Measurements from ENCODE around the gene TXNRD1.
"Not testable (repeated sequence)": the region's sequence is repeated elsewhere in the genome, so short reads cannot be mapped to it uniquely, and the experiment has no call there.

TXNRD1 gene

DNA sequence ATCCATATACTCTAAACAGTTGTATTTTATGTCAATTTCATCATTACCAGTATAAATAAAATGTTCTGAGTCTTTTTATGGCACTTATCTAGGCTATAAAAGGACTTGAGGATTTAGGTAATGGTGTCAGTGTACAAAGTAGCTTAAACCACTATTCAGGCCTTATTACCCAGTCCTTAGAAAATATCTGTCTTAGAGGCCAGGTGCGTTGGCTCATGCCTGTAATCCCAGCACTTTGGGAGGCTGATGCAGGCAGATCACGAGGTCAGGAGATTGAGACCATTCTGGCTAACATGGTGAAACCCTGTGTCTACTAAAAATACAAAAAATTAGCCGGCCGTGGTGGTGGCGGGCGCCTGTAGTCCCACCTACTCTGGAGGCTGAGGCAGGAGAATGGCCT, 112.7 kb downstream of the TXNRD1 start:
- DNase-seq (ENCODE audit: low read depth) = not testable (repeated sequence)

DNA sequence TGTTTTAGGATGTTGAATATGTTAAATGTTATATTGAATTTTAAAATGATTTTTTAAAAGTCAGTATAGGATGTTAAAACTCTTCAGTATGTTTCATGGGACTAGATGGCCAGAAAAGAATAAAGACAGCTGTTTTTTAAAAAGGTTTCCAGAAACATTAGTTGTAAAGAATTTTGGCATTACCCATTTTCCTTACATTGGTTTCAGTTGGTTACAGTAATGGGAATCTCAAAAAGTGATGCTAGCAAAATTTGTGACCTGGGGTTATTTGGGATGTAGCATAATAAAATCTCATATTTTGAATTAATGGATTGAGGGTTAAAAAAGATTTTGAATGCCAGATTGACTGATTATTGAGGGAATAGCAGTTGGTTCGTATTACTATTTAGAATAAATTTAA, 113.2 kb downstream of the TXNRD1 start:
- DNase-seq (ENCODE audit: low read depth) = no peak

DNA sequence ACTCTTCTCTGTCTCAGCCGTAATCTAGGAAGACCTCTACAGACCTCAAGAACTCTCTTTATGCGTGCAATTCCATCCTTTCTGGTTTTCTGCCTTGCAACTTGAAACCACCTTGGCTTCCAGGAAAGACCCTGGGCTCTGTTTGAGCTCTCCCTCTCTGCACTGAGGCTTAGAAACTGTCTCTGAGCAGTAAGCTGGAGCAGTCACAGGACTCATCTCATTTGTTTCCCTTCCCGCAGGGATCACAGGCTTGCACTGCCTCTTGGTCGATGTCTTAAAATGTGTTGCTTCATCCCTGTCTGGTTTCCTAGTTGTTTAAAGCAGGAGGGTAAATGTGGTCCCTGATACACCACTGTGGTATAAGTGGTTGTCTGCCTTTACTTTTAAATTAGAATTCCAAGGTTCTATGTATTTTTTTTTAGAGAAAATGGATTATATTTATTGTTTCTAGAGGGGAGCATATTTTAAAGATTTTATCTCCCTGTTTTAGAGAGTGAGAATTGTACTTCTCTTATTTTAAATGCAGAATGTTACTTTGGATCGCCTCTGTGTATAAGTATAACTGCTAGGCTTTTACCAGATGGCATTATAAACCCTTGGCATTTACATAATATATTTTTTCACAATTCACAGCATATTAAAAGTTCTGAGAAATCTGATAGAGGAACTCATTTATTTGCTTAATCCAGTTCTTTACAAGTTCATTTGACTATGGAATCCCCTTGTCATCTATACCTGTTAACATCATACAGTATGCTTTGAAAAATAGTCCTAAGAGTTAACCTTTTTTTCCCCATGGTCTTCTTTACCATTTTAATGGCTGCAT, 114.3 kb downstream of the TXNRD1 start:
- no peak for DNase-seq (ENCODE audit: low read depth)

DNA sequence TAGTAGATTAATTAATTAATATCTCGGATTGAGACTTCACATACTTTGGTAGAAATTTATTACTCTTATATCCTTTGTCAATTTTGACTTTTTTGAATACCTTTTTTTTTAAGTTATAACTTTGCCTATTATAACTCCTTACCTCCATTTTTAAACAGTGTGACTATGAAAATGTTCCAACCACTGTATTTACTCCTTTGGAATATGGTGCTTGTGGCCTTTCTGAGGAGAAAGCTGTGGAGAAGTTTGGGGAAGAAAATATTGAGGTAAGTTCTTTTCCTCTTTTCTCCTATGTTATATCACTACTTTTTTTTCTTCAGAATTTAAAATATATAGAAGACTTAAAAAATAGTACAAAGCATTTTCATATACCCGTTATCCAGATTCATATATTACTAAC, 115.8 kb downstream of the TXNRD1 start:
- no peak for DNase-seq (ENCODE audit: low read depth)

DNA sequence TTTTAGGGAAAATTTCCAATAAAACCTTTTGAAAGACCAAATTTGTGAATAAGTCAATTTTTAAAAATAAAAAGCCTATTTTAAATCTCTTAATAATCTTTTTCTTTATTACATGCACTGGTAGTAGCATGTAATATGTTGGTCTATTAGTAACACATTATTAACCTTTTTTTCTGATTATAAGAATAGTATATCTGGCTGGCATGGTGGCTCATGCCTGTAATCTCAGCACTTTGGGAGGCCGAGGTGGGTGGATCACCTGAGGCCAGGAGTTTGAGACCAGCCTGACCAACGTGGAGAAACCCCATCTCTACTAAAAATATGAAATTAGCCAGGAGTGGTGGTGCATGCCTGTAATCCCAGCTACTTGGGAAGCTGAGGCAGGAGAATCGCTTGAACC, 116.7 kb downstream of the TXNRD1 start:
- DNase-seq (ENCODE audit: low read depth) = not testable (repeated sequence)

DNA sequence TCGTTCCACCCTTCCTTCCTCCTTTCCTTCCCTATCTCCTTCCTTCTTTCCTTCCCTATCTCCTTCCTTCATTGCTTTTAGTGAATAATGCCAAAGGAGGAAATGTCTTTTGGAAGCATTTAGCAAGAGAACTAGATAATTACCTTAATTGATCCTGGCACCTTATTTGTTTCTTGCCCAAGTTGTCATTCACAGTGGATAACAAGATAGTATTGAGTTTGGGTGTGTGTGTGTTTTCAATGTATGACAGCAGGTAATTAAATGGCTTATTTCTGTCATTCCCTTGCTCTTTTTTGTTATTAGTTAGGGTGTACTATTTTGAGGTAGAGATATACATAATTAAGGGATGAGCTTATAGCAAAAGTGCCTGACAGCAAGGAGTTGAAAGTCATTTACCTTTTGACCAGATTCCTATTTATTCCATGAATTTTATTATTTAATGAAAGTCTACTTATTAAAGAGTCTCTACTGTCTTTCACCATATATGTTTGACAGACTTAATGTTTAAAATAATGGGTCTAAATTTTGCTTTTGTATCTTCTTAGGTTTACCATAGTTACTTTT, 118.2 kb downstream of the TXNRD1 start:
- no peak for DNase-seq (ENCODE audit: low read depth)

DNA sequence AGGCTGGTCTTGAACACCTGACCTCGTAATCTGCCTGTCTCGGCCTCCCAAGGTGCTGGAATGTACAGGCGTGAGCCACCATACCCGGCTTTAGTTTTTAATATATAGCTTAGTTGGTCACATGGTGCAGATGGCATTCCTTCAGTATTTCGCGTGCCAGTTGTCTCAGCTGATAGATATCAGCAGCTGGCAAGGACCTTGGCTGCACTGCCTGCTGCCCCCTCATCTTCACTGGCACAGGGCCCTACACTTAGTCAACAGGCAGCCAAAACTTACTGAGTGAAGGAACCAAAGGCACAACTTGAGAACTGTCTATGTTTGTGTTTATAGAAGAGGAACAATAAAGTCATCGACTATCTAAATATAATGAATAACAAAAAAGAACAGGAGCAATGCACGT, 119.0 kb downstream of the TXNRD1 start:
- no peak for DNase-seq (ENCODE audit: low read depth)

DNA sequence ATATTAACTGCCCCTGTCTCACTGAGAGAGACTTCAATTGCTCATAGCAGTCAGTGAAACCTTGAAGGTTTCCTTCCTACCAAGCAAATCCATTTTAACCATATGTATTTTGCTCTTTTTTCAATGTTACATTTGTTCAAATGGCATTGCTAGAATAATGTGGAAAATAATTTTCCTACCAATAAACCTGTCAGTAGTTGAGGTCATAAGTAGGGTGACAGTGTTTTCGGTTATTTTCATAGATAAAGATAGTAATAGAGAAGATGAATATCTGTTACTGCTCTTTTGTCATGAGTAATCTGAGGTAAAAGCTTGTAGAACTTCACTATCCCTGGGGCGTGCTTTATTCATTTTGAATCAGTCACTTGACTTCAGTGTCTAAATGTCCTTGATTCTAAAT, 120.5 kb downstream of the TXNRD1 start:
- no peak for DNase-seq (ENCODE audit: low read depth)

DNA sequence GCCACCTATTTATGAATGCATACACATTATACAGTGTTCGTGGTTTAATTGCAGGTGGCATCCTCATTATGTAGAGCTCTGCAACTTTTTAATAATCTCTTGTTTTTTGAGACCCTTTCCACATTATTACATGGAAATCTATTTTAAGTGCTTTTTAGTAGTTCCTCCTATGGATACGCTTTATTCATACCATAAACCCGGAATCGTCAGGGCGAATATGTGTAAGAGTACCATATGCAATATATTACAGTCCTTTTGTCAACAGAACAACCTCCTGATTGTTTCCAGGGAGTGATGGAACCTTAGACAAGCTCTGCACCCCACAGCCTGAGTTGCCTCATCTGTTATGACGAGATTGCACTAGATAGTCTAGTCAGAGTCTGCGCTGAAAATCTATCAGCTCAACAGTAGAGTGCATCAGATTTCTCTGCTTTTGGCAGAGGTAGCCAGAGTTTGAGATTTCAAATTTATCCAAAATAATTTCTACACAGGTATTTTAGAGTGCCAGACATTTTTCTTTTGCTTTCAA, 121.5 kb downstream of the TXNRD1 start:
- no peak for DNase-seq (ENCODE audit: low read depth)

DNA sequence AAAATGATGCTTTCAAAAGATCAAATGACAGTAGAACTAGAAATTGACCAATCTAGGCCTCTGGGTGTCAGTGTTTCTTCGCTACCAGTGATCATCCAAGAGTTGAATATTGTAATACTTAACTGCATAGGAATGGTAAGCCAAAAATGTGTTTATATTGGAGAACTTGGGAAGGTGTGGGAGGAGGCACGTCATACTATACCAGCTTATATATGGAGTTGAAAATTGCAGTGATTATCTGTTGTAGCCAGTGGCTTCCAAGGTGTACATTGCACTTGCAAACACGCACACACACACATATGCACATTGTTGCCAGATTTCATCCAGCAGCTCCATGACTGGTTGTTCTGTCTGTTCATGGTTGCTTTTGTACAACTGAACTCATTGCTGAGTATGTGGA, 124.1 kb downstream of the TXNRD1 start:
- no peak for DNase-seq (ENCODE audit: low read depth)

DNA sequence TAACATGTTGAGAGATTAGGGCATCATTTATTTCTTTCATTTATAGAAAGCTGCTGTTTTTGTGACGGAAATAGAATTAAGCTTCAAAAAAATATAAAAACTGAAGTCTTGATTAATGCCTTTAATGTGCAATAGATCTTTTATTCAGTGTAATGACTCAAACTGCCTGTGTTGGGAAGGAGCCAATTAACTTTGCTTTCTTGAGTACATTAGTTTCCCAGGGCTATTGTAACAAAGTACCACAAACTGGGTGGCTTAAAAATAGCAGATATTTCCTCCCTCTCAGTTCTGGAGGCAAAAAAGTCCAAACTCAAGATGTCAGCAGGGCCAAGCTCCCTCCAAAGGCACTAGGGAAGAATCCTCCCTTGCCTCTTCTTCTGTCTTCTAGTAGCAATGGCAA, 124.6 kb downstream of the TXNRD1 start:
- no peak for DNase-seq (ENCODE audit: low read depth)

DNA sequence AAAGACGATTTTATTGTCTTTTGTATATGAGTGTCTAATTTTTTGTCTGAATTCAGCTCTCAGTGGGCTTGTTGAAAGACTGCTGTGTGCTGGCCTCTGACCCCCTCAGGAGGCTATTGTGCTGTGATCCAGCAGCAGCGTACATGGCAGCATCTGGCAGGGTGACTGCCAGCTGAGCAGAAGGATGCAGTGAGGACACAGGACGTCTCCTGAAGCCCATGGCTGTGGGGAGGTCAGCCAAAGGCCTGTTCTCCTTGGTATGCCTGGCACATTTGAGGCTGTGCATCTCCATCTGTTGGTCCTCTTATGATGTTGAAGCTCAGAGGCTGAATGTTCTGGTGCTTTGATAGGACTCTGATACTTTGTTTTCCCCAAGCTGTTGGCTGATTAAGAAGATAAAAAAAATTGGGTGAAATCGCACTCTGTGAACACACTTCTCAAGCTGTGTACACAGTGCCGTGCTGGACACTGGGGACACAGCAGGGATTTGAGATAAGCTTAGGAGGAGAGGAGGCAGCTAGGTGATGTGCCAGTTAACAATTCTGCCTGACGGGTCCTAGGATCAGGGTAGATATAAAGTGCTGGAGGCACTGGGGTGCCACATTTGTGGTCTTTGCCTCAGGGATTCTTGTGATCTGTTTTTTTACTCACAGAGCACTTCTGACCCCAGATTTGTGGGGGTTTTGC, 125.5 kb downstream of the TXNRD1 start:
- no peak for DNase-seq (ENCODE audit: low read depth)

DNA sequence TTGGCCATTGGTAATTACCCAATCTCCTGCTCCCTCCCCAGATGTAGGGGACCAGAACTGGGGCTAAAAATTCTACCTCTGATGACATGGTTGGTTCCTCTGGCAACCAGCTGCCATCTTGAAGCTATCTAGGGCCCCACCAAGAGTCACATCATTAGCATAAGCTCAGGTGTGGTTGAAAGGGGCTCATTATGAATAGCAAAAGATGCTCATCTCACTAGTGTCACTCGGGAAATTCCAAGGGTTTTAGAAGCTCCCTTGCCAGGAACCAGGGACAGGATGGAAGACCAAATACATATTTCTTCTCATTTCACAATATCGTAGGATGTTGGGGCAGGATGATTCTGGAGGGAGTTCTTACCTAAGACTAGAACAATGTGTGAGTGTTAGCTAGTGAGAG, 126.6 kb downstream of the TXNRD1 start:
- no peak for DNase-seq (ENCODE audit: low read depth)

DNA sequence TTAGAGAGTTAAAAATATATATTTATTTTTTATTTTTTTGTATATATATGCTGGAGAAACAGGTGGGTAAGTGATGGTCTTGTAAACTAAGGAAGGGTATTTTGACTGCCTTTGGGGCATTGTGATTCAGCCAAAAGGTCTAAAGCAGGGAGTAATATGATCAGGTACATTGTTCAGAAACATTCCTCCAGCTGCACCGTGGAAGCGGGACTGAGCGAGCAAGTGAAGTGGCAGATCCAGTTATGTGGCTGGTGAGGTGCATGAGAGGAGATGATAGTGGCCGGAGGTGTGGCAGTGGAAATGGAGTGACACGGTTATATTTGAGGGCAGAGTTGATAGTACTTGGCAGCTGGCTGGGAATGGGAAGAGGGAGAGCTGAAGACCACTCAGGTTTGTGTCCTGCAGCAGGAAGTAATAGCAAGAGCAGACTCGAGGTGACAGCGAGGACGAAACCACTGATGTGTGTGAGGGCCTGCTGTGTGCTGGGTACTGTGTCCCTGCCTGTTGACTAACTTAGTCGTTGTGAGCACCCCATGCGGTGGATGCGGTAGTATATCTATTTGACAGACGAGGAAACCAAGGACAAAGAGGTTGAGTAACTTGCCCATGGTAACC, 127.2 kb downstream of the TXNRD1 start:
- no peak for DNase-seq (ENCODE audit: low read depth)

DNA sequence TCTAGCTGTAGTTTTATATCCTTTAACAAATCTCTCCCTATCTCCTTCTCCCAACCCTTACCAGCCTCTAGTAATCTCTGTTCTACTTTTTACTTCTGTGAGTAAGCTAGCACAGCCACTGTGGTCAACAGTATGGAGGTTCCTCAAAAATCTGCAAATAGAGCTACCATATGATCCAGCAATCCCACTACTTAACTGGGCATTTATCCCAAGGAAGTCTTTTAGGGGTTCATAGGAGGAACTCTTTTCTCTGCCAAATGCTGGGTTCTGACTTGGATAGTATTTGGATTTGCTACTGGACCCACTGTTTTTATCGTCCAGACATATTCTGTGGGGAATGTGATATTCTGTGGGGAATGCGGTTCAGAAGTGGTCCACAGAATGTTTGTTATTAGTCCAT, 129.1 kb downstream of the TXNRD1 start:
- no peak for DNase-seq (ENCODE audit: low read depth)

DNA sequence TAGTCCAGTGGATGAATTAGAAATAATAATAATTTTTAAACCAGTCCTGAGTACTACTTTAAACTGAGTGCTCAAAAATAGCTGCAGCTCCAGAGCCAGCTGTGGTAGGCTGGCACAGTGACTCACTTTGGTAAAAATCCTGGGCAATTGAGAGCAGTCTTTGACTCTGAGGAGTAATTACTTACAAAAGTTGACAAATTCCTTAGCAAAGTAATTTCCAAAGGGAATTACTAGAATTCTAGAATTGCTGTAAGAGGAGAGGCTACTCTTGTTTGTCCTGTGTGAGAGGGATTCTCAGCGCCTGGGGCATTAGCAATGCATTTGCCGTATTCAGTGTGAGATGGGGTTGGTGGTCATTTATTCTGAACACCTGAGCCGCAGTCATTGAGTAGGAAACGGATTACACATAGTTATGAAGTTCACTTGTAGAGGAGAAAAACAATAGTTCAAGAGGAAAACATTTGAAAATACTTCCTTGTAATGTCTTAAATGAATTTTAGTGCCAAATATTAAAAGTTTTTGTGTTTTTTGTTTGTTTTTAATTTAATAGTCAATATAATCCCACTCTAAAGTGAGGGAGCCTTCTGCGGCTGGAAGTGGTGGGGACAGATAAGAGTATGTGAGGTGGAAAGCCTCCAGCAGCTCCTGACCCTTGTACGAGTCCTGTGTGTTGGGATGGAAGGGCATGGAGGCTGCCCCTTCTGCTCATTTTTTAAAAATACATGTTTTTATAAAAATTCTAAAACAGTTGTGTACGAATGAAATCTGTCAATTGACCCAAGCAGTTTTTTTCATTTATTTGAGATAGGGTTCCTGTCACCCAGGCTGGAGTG, 129.9 kb downstream of the TXNRD1 start:
- no peak for DNase-seq (ENCODE audit: low read depth)

DNA sequence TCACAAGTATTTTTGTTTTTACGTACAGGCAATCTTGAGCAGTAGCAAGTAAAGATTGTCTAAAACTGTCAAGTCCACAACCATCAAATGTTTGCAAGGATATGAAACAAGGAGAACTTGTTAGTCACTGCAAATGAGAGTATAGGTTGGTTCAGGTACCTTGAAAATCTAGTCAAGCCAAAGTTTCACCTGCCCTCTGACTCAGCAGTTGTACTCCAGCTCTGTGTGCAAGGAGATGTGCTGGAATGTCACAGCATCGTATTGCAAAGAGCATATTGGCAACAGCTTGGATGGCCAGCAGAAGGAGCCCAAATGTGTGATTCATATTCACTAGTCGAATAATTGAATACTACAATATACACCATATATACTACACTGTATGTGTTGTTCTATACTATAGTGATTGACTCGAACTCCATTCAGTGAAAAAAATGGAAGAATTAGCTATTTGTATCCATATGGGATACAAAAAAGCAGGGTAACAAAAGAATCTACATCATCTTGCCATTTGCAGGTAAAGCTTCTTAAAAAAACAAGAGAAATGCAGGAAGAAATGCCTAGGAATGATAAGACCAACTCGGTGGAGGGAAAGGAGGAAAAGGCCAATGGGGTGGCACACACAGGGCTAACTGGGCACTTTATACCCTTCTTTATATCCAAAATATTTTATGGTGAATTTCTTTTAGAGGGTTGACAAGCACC, 131.9 kb downstream of the TXNRD1 start:
- DNase-seq (ENCODE audit: low read depth) = no peak

DNA sequence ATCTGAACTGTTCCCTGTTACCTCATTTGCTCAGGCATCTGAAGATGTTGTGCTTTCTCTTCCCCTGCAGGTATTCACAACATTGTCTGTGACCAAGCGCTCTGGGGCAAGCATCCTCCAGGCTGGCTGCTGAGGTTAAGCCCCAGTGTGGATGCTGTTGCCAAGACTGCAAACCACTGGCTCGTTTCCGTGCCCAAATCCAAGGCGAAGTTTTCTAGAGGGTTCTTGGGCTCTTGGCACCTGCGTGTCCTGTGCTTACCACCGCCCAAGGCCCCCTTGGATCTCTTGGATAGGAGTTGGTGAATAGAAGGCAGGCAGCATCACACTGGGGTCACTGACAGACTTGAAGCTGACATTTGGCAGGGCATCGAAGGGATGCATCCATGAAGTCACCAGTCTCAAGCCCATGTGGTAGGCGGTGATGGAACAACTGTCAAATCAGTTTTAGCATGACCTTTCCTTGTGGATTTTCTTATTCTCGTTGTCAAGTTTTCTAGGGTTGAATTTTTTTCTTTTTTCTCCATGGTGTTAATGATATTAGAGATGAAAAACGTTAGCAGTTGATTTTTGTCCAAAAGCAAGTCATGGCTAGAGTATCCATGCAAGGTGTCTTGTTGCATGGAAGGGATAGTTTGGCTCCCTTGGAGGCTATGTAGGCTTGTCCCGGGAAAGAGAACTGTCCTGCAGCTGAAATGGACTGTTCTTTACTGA, 132.9 kb downstream of the TXNRD1 start:
- no peak for DNase-seq (ENCODE audit: low read depth)

DNA sequence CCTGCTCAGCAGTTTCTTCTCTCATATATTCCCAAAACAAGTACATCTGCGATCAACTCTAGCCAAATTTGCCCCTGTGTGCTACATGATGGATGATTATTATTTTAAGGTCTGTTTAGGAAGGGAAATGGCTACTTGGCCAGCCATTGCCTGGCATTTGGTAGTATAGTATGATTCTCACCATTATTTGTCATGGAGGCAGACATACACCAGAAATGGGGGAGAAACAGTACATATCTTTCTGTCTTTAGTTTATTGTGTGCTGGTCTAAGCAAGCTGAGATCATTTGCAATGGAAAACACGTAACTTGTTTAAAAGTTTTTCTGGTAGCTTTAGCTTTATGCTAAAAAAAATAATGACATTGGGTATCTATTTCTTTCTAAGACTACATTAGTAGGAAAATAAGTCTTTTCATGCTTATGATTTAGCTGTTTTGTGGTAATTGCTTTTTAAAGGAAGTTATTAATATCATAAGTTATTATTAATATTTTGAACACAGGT, 133.5 kb downstream of the TXNRD1 start:
- no peak for DNase-seq (ENCODE audit: low read depth)

Measured in non-pigmented ciliary epithelial cell (primary cell).